Measurements from ENCODE around the gene TMEM132D. TPM values are rescaled to one million over a fixed set of nuclear protein-coding genes. Genes with fewer than 3 reads are reported as not detected.

The TMEM132D gene
- under 0.01 TPM in 1 of 2 replicates, not detected in the other for total RNA-seq

GRCh38 chr12:129903956-129904829, at the start of gene TMEM132D:
Gene TMEM132D, minus strand, starts transcription at chr12:129904025.

Data from dermis lymphatic vessel endothelial cell (primary cell).